ENCODE measurements around the gene GAMT.

The GAMT gene

GRCh38 chr19:1408300-1409203 lies 7.2 kb upstream of the GAMT start:
- DNase-seq = peak in 2 of 3 donors; percentile 60 to 70
- POLR2A ChIA-PET = interaction anchor here (0.6 kb wide), 1 partner anchor 1224 kb away, joined by 4 read pairs; no protein-coding TSS in a partner anchor
- Histone ChIP-seq H3K27ac (ENCODE audit: insufficient read depth in 1 of 2, low read depth in 1 of 2, low read length in 2 of 2, poor library complexity in 1 of 2, severe bottlenecking in 2 of 2) (peak overlapping the region; percentile 80 to 92), H3K27me3 (replicated peaks in 2 of 5; ENCODE audit: control insufficient read depth in 4 of 5, insufficient read depth in 5 of 5, low read length in 4 of 5) (no peaks in the 10 kb centered on the region), H3K4me3 (ENCODE audit: control insufficient read depth in 1 of 7, extremely low read depth in 1 of 7, insufficient read depth in 4 of 7, low read depth in 2 of 7, low read length in 6 of 7) (peak overlapping the region; percentile 66 to 90 (median 81)), H3K4me1 (ENCODE audit: control extremely low read depth in 1 of 4, control insufficient read depth in 4 of 4, insufficient read depth in 4 of 4, low read length in 3 of 4) (peaks cover 0 to 43% (median 37%) of the 10 kb centered on the region in 4 experiments), H3K9me3 (ENCODE audit: control extremely low read depth in 1 of 5, control insufficient read depth in 4 of 5, insufficient read depth in 2 of 5, low read depth in 1 of 5, low read length in 4 of 5) (no peaks in the 10 kb centered on the region), H3K36me3 (ENCODE audit: control insufficient read depth in 4 of 4, insufficient read depth in 4 of 4, low read length in 3 of 4) (peaks cover 0 to 47% (median 14%) of the 10 kb centered on the region in 4 experiments)
- CTCF ChIA-PET = interaction anchor here (1.5 kb wide), 1 partner anchor 430 kb away, joined by 3 read pairs; no protein-coding TSS in a partner anchor
- WGBS (ENCODE audit: insufficient coverage) = under 1% methylated on average over 49 of the region's 69 CpGs

DNA sequence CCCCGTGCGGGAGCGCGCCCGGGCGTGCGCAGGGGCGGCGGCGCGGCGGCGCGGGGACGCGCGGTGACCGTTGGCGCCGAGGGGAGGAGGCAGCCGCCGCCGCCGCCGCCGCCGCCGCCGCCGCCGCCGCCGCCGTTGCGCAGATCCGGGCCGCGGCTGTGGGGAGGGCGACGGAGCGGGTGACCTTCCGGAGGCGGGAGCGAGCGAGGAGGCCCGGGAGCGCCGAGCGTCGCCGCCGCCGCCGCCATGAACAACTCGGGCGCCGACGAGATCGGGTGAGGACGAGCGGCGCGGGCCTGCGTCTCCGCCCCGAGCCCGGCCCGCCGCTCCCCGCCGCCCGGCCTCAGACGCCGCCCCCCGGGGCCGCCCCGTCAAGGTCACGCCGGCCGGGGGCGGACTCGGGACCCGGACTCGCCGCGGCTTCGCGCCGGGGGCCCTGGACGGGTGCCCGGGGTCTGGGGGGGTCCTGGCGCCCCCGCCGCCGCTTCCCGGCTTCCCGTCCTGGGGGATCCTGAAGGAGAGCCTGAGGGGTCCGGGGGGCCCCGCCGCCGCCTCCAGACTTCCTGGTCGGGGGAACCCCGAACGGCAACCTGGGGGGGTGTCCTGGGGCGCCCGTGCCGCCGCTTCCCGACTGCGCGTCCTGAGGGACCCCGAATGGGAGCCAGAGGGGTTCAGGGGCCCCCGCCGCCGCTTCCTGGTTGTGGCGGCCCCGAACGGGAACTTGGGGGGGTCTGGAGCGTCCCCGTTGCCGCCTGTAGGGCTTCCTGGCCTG lies 6.4 kb upstream of the GAMT start, which contains the start of gene DAZAP1:
Gene DAZAP1, plus strand, starts transcription at position 59 of the 772 bp plus-strand sequence. Its CDS starts 188 bp downstream, at position 247.
- Histone ChIP-seq H3K4me1 (ENCODE audit: control extremely low read depth in 1 of 4, control insufficient read depth in 4 of 4, insufficient read depth in 4 of 4, low read length in 3 of 4) (peaks cover 0 to 51% (median 43%) of the 10 kb centered on the region in 4 experiments), H3K9me3 (ENCODE audit: control extremely low read depth in 1 of 5, control insufficient read depth in 4 of 5, insufficient read depth in 2 of 5, low read depth in 1 of 5, low read length in 4 of 5) (no peaks in the 10 kb centered on the region), H3K27me3 (replicated peaks in 2 of 5; ENCODE audit: control insufficient read depth in 4 of 5, insufficient read depth in 5 of 5, low read length in 4 of 5) (no peaks in the 10 kb centered on the region), H3K4me3 (ENCODE audit: control insufficient read depth in 1 of 7, extremely low read depth in 1 of 7, insufficient read depth in 4 of 7, low read depth in 2 of 7, low read length in 6 of 7) (peak within 1 kb of the TSS; percentile 66 to 90 (median 81)), H3K36me3 (ENCODE audit: control insufficient read depth in 4 of 4, insufficient read depth in 4 of 4, low read length in 3 of 4) (peaks cover 0 to 39% (median 10%) of the 10 kb centered on the region in 4 experiments), H3K27ac (ENCODE audit: insufficient read depth in 1 of 2, low read depth in 1 of 2, low read length in 2 of 2, poor library complexity in 1 of 2, severe bottlenecking in 2 of 2) (peak within 1 kb of the TSS; percentile 80 to 92)
- ChIA-PET POLR2A (no interaction called here), CTCF (no interaction called here)
- under 1% methylated on average over 90 of the region's 121 CpGs for WGBS (ENCODE audit: insufficient coverage)
- peak in 2 of 3 donors; percentile 25 to 39 for DNase-seq

DNA sequence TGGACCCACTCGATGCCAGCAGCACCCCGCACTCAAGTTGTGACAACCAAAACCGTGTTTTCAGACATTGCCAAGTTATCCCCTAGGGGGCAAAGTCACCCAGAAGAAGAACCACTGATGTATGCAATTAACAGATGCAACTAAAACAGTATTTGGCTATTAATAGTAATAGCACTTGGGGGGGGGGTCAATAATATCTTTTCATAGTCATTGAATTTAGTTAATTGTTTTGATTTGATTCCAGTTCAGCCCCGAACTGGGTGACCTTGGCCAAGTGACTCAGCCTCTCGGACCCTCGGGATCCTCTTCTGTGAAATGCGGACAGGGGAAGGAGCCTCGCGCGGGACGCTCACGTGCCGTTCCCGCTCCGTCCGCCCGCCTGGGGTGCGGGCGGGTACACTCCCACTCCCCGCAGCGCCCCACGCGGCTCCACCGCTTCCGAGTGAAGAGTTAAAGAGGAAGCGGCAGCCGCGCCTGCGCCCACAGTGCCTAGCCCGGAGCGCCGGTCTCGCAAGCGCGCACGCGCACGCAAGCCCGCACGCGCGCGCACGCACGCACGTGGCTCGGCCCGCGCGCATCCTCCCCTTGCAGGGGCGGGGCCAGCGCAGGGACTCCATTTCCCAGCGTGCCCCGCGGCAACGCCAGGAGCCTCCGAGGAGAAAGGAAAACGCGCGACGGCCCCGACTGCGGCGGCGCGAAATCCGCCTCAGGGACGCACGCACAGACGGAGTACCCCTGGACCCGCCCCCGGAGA lies 5.6 kb upstream of the GAMT start:
- no peaks in the 10 kb centered on the region for H3K9me3 ChIP-seq (ENCODE audit: control extremely low read depth in 1 of 5, control insufficient read depth in 4 of 5, insufficient read depth in 2 of 5, low read depth in 1 of 5, low read length in 4 of 5)
- H3K4me1 ChIP-seq (ENCODE audit: control extremely low read depth in 1 of 4, control insufficient read depth in 4 of 4, insufficient read depth in 4 of 4, low read length in 3 of 4) = peaks cover 0 to 59% (median 49%) of the 10 kb centered on the region in 4 experiments
- ChIA-PET CTCF (interaction anchor here (1.6 kb wide), 1 partner anchor 14 kb away, joined by 3 read pairs; no protein-coding TSS in a partner anchor), POLR2A (no interaction called here)
- peak overlapping the region; percentile 10 to 90 (median 61) for H3K4me3 ChIP-seq (ENCODE audit: control insufficient read depth in 1 of 7, extremely low read depth in 1 of 7, insufficient read depth in 4 of 7, low read depth in 2 of 7, low read length in 6 of 7)
- H3K36me3 ChIP-seq (ENCODE audit: control insufficient read depth in 4 of 4, insufficient read depth in 4 of 4, low read length in 3 of 4) = peaks cover 0 to 31% (median 9%) of the 10 kb centered on the region in 4 experiments
- 0% methylated on average over 66 of the region's 72 CpGs for WGBS (ENCODE audit: insufficient coverage)
- DNase-seq = peak; percentile 97 to 99 (median 98)
- H3K27ac ChIP-seq (ENCODE audit: insufficient read depth in 1 of 2, low read depth in 1 of 2, low read length in 2 of 2, poor library complexity in 1 of 2, severe bottlenecking in 2 of 2) = peak overlapping the region in 1 of 2 experiments; percentile 61
- no peaks in the 10 kb centered on the region for H3K27me3 ChIP-seq (replicated peaks in 2 of 5; ENCODE audit: control insufficient read depth in 4 of 5, insufficient read depth in 5 of 5, low read length in 4 of 5)

GRCh38 chr19:1402411-1403070 lies 1.2 kb upstream of the GAMT start:
- ChIA-PET CTCF (interaction anchor here (0.6 to 1.6 kb wide), 5 partner anchors 11 to 42 kb away, joined by 3 to 5 read pairs (median 3); no protein-coding TSS in a partner anchor), POLR2A (interaction anchor here (0.6 to 1.0 kb wide), 4 partner anchors 16 to 928 kb away, joined by 3 to 5 read pairs (median 4); partner anchors contain the start of gene FAM174C)
- Histone ChIP-seq H3K4me3 (ENCODE audit: control insufficient read depth in 1 of 7, extremely low read depth in 1 of 7, insufficient read depth in 4 of 7, low read depth in 2 of 7, low read length in 6 of 7) (peak overlapping the region in 5 of 7 experiments; percentile 38 to 77 (median 56)), H3K27me3 (replicated peaks in 2 of 5; ENCODE audit: control insufficient read depth in 4 of 5, insufficient read depth in 5 of 5, low read length in 4 of 5) (no peaks in the 10 kb centered on the region), H3K27ac (ENCODE audit: insufficient read depth in 1 of 2, low read depth in 1 of 2, low read length in 2 of 2, poor library complexity in 1 of 2, severe bottlenecking in 2 of 2) (no peak overlapping the region), H3K4me1 (ENCODE audit: control extremely low read depth in 1 of 4, control insufficient read depth in 4 of 4, insufficient read depth in 4 of 4, low read length in 3 of 4) (peaks cover 0 to 55% (median 37%) of the 10 kb centered on the region in 4 experiments), H3K36me3 (ENCODE audit: control insufficient read depth in 4 of 4, insufficient read depth in 4 of 4, low read length in 3 of 4) (peaks cover 0 to 8% (median 1%) of the 10 kb centered on the region in 4 experiments), H3K9me3 (ENCODE audit: control extremely low read depth in 1 of 5, control insufficient read depth in 4 of 5, insufficient read depth in 2 of 5, low read depth in 1 of 5, low read length in 4 of 5) (no peaks in the 10 kb centered on the region)
- 3% methylated on average over 24 of the region's 25 CpGs for WGBS (ENCODE audit: insufficient coverage)
- DNase-seq = peak in 2 of 3 donors; percentile 24 to 44

- POLR2A ChIA-PET = no interaction called here
These were observed 511 bp upstream of the GAMT start for GRCh38 chr19:1401889-1402217.

More at GRCh38 chr19:1401889-1402217, 511 bp upstream of the GAMT start:
- Histone ChIP-seq H3K27ac (ENCODE audit: insufficient read depth in 1 of 2, low read depth in 1 of 2, low read length in 2 of 2, poor library complexity in 1 of 2, severe bottlenecking in 2 of 2) (no peak overlapping the region), H3K27me3 (replicated peaks in 2 of 5; ENCODE audit: control insufficient read depth in 4 of 5, insufficient read depth in 5 of 5, low read length in 4 of 5) (no peaks in the 10 kb centered on the region), H3K4me1 (ENCODE audit: control extremely low read depth in 1 of 4, control insufficient read depth in 4 of 4, insufficient read depth in 4 of 4, low read length in 3 of 4) (peaks cover 0 to 57% (median 40%) of the 10 kb centered on the region in 4 experiments), H3K36me3 (ENCODE audit: control insufficient read depth in 4 of 4, insufficient read depth in 4 of 4, low read length in 3 of 4) (peaks cover 0 to 12% (median 1%) of the 10 kb centered on the region in 4 experiments), H3K9me3 (ENCODE audit: control extremely low read depth in 1 of 5, control insufficient read depth in 4 of 5, insufficient read depth in 2 of 5, low read depth in 1 of 5, low read length in 4 of 5) (no peaks in the 10 kb centered on the region), H3K4me3 (ENCODE audit: control insufficient read depth in 1 of 7, extremely low read depth in 1 of 7, insufficient read depth in 4 of 7, low read depth in 2 of 7, low read length in 6 of 7) (peak overlapping the region in 6 of 7 experiments; percentile 59 to 77 (median 70))
- 39% methylated on average over 8 of the region's 11 CpGs for WGBS (ENCODE audit: insufficient coverage)
- CTCF ChIA-PET = interaction anchor here (1.5 kb wide), 1 partner anchor 15 kb away, joined by 3 read pairs; no protein-coding TSS in a partner anchor
- DNase-seq = no peak

Data from common myeloid progenitor, CD34-positive (primary cell).